H1 (cell line): ENCODE results near the gene MRTFB. TPM values are rescaled to one million over a fixed set of nuclear protein-coding genes. Genes with fewer than 3 reads are reported as not detected.

Experiments used
- CTCF ChIA-PET: fragments of 300-600 bp; sonication (Branson Sonifier 250); formaldehyde crosslinking; loops from one replicate; lab custom pipeline; 2021; ENCODE audit not compliant: partially characterized antibody; lab: Charles Lee
- POLR2A ChIA-PET: fragments of 300-600 bp; sonication (Branson Sonifier 250); formaldehyde crosslinking; loops from one replicate; lab custom pipeline; 2021; ENCODE audit warnings: inconsistent platforms; ENCODE audit not compliant: partially characterized antibody; lab: Charles Lee
- DNase-seq, 2 experiments: peaks; one replicate each; pipeline versions ENCODE4 v3.0.0 to v3.0.0-alpha.2; 2010 to 2022; ENCODE audit warnings: low spot score in 2 of 2, low read depth in 1 of 2, mixed read lengths in 1 of 2
- FAIRE-seq: peaks from 2 replicates; lab custom pipeline; 2011; peaks lifted over from hg19 to GRCh38; lab: Jason Lieb, UNC
- H2AFZ ChIP-seq: 2 replicates; pipeline ENCODE4 v1.8.1; 2012; ENCODE audit warnings: low read length, inconsistent platforms
- H2AK5ac ChIP-seq: 2 replicates; pipeline ENCODE4 v1.6.1; 2013; ENCODE audit warnings: low read depth, low read length
- H2BK120ac ChIP-seq: replicated peaks from 2 replicates; pipeline ENCODE3; 2013; ENCODE audit warnings: low read depth, low read length, inconsistent platforms
- H2BK12ac ChIP-seq: 2 replicates; pipeline ENCODE4 v1.6.1; 2013; ENCODE audit warnings: low read depth, low read length
- H2BK15ac ChIP-seq: 2 replicates; pipeline ENCODE4 v1.6.1; 2013; ENCODE audit warnings: low read length
- H2BK20ac ChIP-seq: 2 replicates; pipeline ENCODE4 v1.6.1; 2013; ENCODE audit warnings: low read length
- H2BK5ac ChIP-seq: 2 replicates; pipeline ENCODE4 v1.6.1; 2013; ENCODE audit warnings: low read depth, low read length
- H3K14ac ChIP-seq: 2 replicates; pipeline ENCODE4 v1.6.1; 2013; ENCODE audit warnings: inconsistent platforms; ENCODE audit not compliant: insufficient read length
- H3K18ac ChIP-seq: 2 replicates; pipeline ENCODE4 v1.6.1; 2013; ENCODE audit warnings: low read length; ENCODE audit errors: extremely low read depth
- H3K23ac ChIP-seq: 2 replicates; pipeline ENCODE4 v1.6.1; 2013; ENCODE audit warnings: inconsistent platforms; ENCODE audit not compliant: insufficient read length
- H3K23me2 ChIP-seq: 2 replicates; pipeline ENCODE4 v1.6.1; 2013; ENCODE audit warnings: low read depth, low read length
- H3K27ac ChIP-seq: 2 replicates; pipeline ENCODE4 v1.6.1; 2011; ENCODE audit warnings: low read depth, low read length, inconsistent platforms
- H3K27me3 ChIP-seq, 4 experiments: replicated peaks in 1 of 4; 1 replicate in 1 of 4; 2 replicates in 3 of 4; pipeline versions ENCODE4 v1.6.1 to v1.8.1; 2011 to 2013; ENCODE audit warnings: low read length in 3 of 4, mild to moderate bottlenecking in 3 of 4, inconsistent platforms in 2 of 4, mixed read lengths in 2 of 4, moderate library complexity in 1 of 4; ENCODE audit not compliant: control insufficient read depth in 3 of 4, insufficient read depth in 3 of 4; ENCODE audit errors: extremely low read depth in 1 of 4
- H3K36me3 ChIP-seq, 4 experiments: 2 replicates each; pipeline versions ENCODE4 v1.6.1 to v1.8.1; 2011 to 2013; ENCODE audit warnings: mild to moderate bottlenecking in 4 of 4, low read length in 3 of 4, moderate library complexity in 2 of 4, control low read depth in 1 of 4, inconsistent platforms in 1 of 4; ENCODE audit not compliant: insufficient read depth in 4 of 4, control insufficient read depth in 2 of 4
- H3K4ac ChIP-seq: replicated peaks from 2 replicates; pipeline ENCODE3; 2013; ENCODE audit warnings: low read length, low read depth, mixed read lengths, inconsistent platforms; ENCODE audit not compliant: insufficient read length
- H3K4me1 ChIP-seq, 4 experiments: replicated peaks in 1 of 4; 1 replicate in 1 of 4; 2 replicates in 3 of 4; pipeline versions ENCODE4 v1.6.1 to v1.8.1; 2011 to 2013; ENCODE audit warnings: low read length in 3 of 4, inconsistent platforms in 2 of 4, mixed read lengths in 1 of 4; ENCODE audit not compliant: insufficient read depth in 4 of 4, control insufficient read depth in 3 of 4
- H3K4me2 ChIP-seq, 2 experiments: 2 replicates each; pipeline versions ENCODE4 v1.6.1 to v1.8.1; 2011 to 2013; ENCODE audit warnings: low read depth in 2 of 2, low read length in 2 of 2, control low read depth in 1 of 2, inconsistent platforms in 1 of 2, mild to moderate bottlenecking in 1 of 2; ENCODE audit not compliant: insufficient read depth in 1 of 2
- H3K4me3 ChIP-seq, 4 experiments: fragments of 200-600, 300-600 bp in 1 of 4; sonication (generic), shearing (Covaris generic), sonication (Bioruptor Twin) in 1 of 4; 2 replicates each; pipeline versions ENCODE4 v1.5.1 to v1.8.1; 2011 to 2016; ENCODE audit warnings: low read length in 4 of 4, low read depth in 3 of 4, control low read depth in 2 of 4, inconsistent platforms in 2 of 4, mild to moderate bottlenecking in 2 of 4, mixed read lengths in 1 of 4, moderate library complexity in 1 of 4; ENCODE audit not compliant: insufficient read depth in 2 of 4; ENCODE audit errors: extremely low read depth in 1 of 4
- H3K56ac ChIP-seq: replicated peaks from 2 replicates; pipeline ENCODE3; 2013; ENCODE audit warnings: low read depth, mild to moderate bottlenecking, mixed read lengths, low read length, inconsistent platforms; ENCODE audit not compliant: insufficient read length
- H3K79me1 ChIP-seq: 2 replicates; pipeline ENCODE4 v1.6.1; 2013; ENCODE audit warnings: low read depth, low read length, control low read depth
- H3K79me2 ChIP-seq, 2 experiments: 2 replicates each; pipeline versions ENCODE4 v1.6.1 to v1.8.1; 2012 to 2013; ENCODE audit warnings: low read length in 2 of 2, mild to moderate bottlenecking in 2 of 2, inconsistent platforms in 1 of 2; ENCODE audit not compliant: insufficient read depth in 2 of 2, control insufficient read depth in 1 of 2
- H3K9ac ChIP-seq, 4 experiments: replicated peaks in 1 of 4; 1 replicate in 1 of 4; 2 replicates in 3 of 4; pipeline versions ENCODE4 v1.6.1 to v1.8.1; 2011 to 2013; ENCODE audit warnings: low read depth in 3 of 4, low read length in 3 of 4, control low read depth in 2 of 4, mild to moderate bottlenecking in 2 of 4, moderate library complexity in 2 of 4, inconsistent platforms in 1 of 4; ENCODE audit errors: extremely low read depth in 1 of 4
- H3K9me3 ChIP-seq, 2 experiments: 2 replicates each; pipeline versions ENCODE4 v1.6.1 to v1.8.1; 2012 to 2013; ENCODE audit warnings: mild to moderate bottlenecking in 2 of 2, moderate library complexity in 2 of 2, control low read depth in 1 of 2, inconsistent platforms in 1 of 2, low read depth in 1 of 2, low read length in 1 of 2, mixed read lengths in 1 of 2; ENCODE audit not compliant: insufficient read depth in 2 of 2
- H4K20me1 ChIP-seq, 2 experiments: replicated peaks in 1 of 2; 2 replicates each; pipeline versions ENCODE3 to v1.8.1; 2011 to 2013; ENCODE audit warnings: inconsistent platforms in 2 of 2, low read length in 2 of 2, mild to moderate bottlenecking in 1 of 2; ENCODE audit not compliant: insufficient read depth in 2 of 2, control insufficient read depth in 1 of 2
- H4K5ac ChIP-seq: 2 replicates; pipeline ENCODE4 v1.6.1; 2013; ENCODE audit warnings: low read length, low read depth, mixed read lengths, inconsistent platforms; ENCODE audit not compliant: insufficient read length
- H4K8ac ChIP-seq: 2 replicates; pipeline ENCODE4 v1.8.0; 2013; ENCODE audit warnings: mild to moderate bottlenecking, moderate library complexity, low read length, inconsistent platforms; ENCODE audit not compliant: insufficient read depth; ENCODE audit errors: extremely low read depth
- H4K91ac ChIP-seq: replicated peaks from 2 replicates; pipeline ENCODE3; 2013; ENCODE audit warnings: low read length, mixed read lengths, inconsistent platforms; ENCODE audit not compliant: insufficient read length
- BRCA1 ChIP-seq: IDR thresholded peaks from 2 replicates; pipeline ENCODE4 v1.6.1; 2012; ENCODE audit warnings: low read depth, low read length, improper control_type of control experiment
- CTBP2 ChIP-seq: IDR thresholded peaks from 2 replicates; pipeline ENCODE4 v1.7.0; 2011; ENCODE audit warnings: borderline replicate concordance, mild to moderate bottlenecking, moderate library complexity, mixed read lengths, low read length; ENCODE audit not compliant: insufficient read depth, insufficient read length
- RBBP5 ChIP-seq: IDR thresholded peaks from 2 replicates; pipeline ENCODE4 v1.7.1; 2012; ENCODE audit warnings: low read depth, mild to moderate bottlenecking, inconsistent platforms, low read length, moderate library complexity, borderline replicate concordance
- SRF ChIP-seq: IDR thresholded peaks from 2 replicates; pipeline ENCODE4 v1.6.1; 2011; ENCODE audit warnings: mild to moderate bottlenecking, low read depth, low read length, moderate library complexity
- TAF1 ChIP-seq: IDR thresholded peaks from 2 replicates; pipeline ENCODE4 v1.6.1; 2011; ENCODE audit warnings: mild to moderate bottlenecking, low read depth, low read length
- WGBS, 2 experiments: shearing (Covaris generic) in 1 of 2; methylation state at CpG; one replicate each; pipeline versions ENCODE4 v1.1.6 to v1.1.7; 2013 to 2015; ENCODE audit warnings: low lambda C conversion rate in 2 of 2, mixed read lengths in 2 of 2, inconsistent platforms in 1 of 2, low coverage in 1 of 2, missing lambda C conversion rate in 1 of 2; ENCODE audit not compliant: insufficient replicate concordance in 2 of 2, insufficient coverage in 1 of 2, insufficient read length in 1 of 2; ENCODE audit errors: extremely low coverage in 1 of 2, missing lambda C conversion rate in 1 of 2; 5-methylcytosine and 5-hydroxymethylcytosine counted together
- polyA plus RNA-seq, 7 experiments: library from polyadenylated mRNA; depleted of rRNA in 3 of 7; stranded (reverse) in 5 of 7; unstranded in 2 of 7; fragments of >200 nt in 5 of 7; fragments of 200-250 nt in 2 of 7; gene quantifications; 1 replicate in 5 of 7; 2 replicates in 1 of 7; 4 replicates in 1 of 7; pipeline versions ENCODE4 v1.2.1 to v1.2.3, GENCODE V29; 2011 to 2013; ENCODE audit warnings: missing spikeins in 2 of 7, mixed read lengths in 2 of 7
- total RNA-seq: library from RNA; stranded (reverse); fragmentation: NEBNext Ultra II Directional; extraction: Animal tissue kit (Norgen Biotek cat#: 25700); gene quantifications from 2 replicates; pipeline ENCODE4 v1.2.1, GENCODE V29; 2021
- TF ChIP-seq, protein P1 (sequence below), 3 experiments: IDR thresholded peaks; 1 replicate in 2 of 3; 2 replicates in 1 of 3; pipeline versions ENCODE4 v1.5.1 to v1.6.1; 2011; ENCODE audit warnings: low read length in 3 of 3, mild to moderate bottlenecking in 3 of 3, inconsistent platforms in 2 of 3, low read depth in 1 of 3, moderate library complexity in 1 of 3; ENCODE audit not compliant: insufficient read depth in 1 of 3; ENCODE audit errors: control extremely low read depth in 1 of 3
- TF ChIP-seq, protein P2 (sequence below): IDR thresholded peaks from 2 replicates; pipeline ENCODE4 v1.6.1; 2011; ENCODE audit warnings: low read depth, mild to moderate bottlenecking, low read length; ENCODE audit not compliant: insufficient read depth

Gene MRTFB
- total and polyA plus RNA-seq, 2 of the 8 experiments (the other 6 are each of a cell fraction or from before 2014, with no cell fraction given), result 13.5 to 34.9 TPM

DNA sequence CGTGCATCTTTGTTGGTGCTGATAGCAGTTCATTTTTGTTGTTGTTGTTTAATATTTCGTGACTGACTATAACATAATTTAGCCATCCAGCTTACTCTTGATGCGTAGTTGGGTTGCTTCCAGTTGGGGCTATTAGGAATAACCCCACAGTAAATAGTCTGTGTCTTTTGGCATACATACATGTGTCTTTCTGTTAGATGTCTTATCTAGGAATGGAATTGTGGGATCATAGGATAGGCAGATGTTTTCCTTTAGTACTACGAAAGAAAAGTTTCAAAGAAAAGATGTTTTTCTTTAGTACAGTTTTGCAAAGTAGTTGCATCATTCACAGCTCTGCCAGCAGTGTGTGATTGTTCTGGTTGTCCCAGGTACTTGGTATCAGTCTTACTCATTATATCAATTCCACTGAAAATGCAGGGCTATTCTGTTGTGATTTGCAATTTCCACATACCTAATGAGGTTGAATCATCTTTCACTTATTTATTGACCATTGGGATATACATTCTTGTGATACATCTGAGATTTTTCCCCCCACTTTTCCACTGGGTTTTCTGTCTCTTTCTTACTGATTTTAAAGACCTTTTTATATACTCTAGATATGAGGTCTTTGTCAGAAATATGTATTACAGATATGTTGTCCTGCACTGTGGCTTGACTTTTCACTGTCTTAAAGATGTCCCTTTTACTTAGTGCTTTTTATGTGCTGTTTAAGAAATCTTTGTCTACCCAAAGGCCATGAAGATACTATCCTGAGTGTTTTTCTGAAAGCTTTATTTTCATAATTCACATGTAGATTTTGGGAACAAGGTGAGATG lies 173.3 kb downstream of the MRTFB start:
- Histone ChIP-seq H4K5ac (no peak overlapping the region), H4K8ac (no peak overlapping the region), H2BK12ac (no peak overlapping the region), H3K27me3 (no peaks in the 10 kb centered on the region), H3K14ac (no peak overlapping the region), H2AFZ (no peak overlapping the region), H2BK15ac (no peak overlapping the region), H3K4me2 (no peak overlapping the region), H3K36me3 (peaks cover 0 to 43% (median 29%) of the 10 kb centered on the region in 4 experiments; a peak in 7 of 8 replicates), H3K27ac (no peak overlapping the region), H2BK20ac (no peak overlapping the region), H3K79me2 (no peaks in the 10 kb centered on the region), H3K56ac (no peak overlapping the region), H3K23me2 (no peaks in the 10 kb centered on the region), H4K91ac (no peak overlapping the region), H2BK120ac (no peak overlapping the region), H4K20me1 (peaks cover 0 to 1% of the 10 kb centered on the region in 2 experiments), H3K23ac (no peak overlapping the region), H3K79me1 (no peaks in the 10 kb centered on the region; the same call in 1 of the 2 replicates), H3K4ac (no peak overlapping the region), H2BK5ac (no peak overlapping the region), H3K9ac (no peak overlapping the region), H3K9me3 (no peaks in the 10 kb centered on the region), H3K4me3 (no peak overlapping the region), H3K18ac (no peak overlapping the region), H3K4me1 (no peaks in the 10 kb centered on the region), H2AK5ac (no peak overlapping the region)
- WGBS, 2 experiments, result 94% methylated on average over 4 of the region's 4 CpGs; no CpG with 5 or more reads in 1 of the 2 experiments
- ChIA-PET CTCF (no interaction called here), POLR2A (no interaction called here)
- TF ChIP-seq, protein P1, sequence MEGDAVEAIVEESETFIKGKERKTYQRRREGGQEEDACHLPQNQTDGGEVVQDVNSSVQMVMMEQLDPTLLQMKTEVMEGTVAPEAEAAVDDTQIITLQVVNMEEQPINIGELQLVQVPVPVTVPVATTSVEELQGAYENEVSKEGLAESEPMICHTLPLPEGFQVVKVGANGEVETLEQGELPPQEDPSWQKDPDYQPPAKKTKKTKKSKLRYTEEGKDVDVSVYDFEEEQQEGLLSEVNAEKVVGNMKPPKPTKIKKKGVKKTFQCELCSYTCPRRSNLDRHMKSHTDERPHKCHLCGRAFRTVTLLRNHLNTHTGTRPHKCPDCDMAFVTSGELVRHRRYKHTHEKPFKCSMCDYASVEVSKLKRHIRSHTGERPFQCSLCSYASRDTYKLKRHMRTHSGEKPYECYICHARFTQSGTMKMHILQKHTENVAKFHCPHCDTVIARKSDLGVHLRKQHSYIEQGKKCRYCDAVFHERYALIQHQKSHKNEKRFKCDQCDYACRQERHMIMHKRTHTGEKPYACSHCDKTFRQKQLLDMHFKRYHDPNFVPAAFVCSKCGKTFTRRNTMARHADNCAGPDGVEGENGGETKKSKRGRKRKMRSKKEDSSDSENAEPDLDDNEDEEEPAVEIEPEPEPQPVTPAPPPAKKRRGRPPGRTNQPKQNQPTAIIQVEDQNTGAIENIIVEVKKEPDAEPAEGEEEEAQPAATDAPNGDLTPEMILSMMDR (IDR thresholded peaks at IDR 0.05; ENCODE audit: control extremely low read depth in 1 of 3, insufficient read depth in 1 of 3, low read depth in 1 of 3, low read length in 3 of 3), result no peak
- TF ChIP-seq CTBP2 (no peak), TAF1 (no peak), SRF (no peak), BRCA1 (no peak), RBBP5 (no peak)
- TF ChIP-seq, protein P2, sequence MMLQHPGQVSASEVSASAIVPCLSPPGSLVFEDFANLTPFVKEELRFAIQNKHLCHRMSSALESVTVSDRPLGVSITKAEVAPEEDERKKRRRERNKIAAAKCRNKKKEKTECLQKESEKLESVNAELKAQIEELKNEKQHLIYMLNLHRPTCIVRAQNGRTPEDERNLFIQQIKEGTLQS, result no peak
- FAIRE-seq (no peak), DNase-seq (no peak)
